Mononuclear cell (primary cell): ENCODE measurements around the gene HIRA. TPM values are rescaled to one million over a fixed set of nuclear protein-coding genes. Genes with fewer than 3 reads are reported as not detected.

Source experiments
- H3K27me3 ChIP-seq: 2 replicates; pipeline ENCODE4 v1.6.0; 2011; ENCODE audit warnings: low read length, control low read depth; ENCODE audit not compliant: insufficient read depth
- H3K4me1 ChIP-seq: 2 replicates; pipeline ENCODE4 v1.5.1; 2011; ENCODE audit warnings: mild to moderate bottlenecking, low read length, control low read depth; ENCODE audit not compliant: insufficient read depth
- H3K4me3 ChIP-seq: 2 replicates; pipeline ENCODE4 v1.5.1; 2011; ENCODE audit warnings: mild to moderate bottlenecking, low read length, moderate library complexity
- H3K9me3 ChIP-seq: 2 replicates; pipeline ENCODE4 v1.5.1; 2011; ENCODE audit warnings: low read depth, mild to moderate bottlenecking, control low read depth, low read length
- total RNA-seq: library from RNA; depleted of rRNA; stranded (reverse); fragments of >200 nt; gene quantifications from one replicate; pipeline ENCODE4 v1.2.3, GENCODE V29; 2012

The HIRA gene
- total RNA-seq, 1 donor, result 11.0 TPM

DNA sequence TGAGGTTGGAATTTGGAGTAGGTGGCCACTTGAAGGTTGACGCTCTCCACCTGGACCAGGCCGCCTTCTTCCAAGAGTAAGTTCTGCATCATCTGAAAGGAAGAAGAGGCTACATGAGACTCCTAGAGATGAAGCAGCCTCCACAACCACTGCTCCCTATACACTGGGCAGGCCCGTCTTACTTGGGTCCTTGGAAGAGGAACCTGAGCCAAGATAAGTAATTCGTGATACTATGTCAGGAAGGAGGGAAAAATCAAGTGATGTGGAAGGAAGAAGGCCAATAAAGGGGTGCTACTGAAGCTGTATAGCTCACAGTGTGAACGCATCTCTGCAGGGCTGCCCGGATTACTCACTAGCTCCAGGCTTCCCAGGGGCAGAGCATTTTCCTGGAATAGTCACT lies 36.4 kb upstream of the HIRA start:
- no peaks in the 10 kb centered on the region for H3K9me3 ChIP-seq
- H3K4me1 ChIP-seq, result no peaks in the 10 kb centered on the region
- H3K27me3 ChIP-seq, result no peaks in the 10 kb centered on the region
- no peak overlapping the region for H3K4me3 ChIP-seq

DNA sequence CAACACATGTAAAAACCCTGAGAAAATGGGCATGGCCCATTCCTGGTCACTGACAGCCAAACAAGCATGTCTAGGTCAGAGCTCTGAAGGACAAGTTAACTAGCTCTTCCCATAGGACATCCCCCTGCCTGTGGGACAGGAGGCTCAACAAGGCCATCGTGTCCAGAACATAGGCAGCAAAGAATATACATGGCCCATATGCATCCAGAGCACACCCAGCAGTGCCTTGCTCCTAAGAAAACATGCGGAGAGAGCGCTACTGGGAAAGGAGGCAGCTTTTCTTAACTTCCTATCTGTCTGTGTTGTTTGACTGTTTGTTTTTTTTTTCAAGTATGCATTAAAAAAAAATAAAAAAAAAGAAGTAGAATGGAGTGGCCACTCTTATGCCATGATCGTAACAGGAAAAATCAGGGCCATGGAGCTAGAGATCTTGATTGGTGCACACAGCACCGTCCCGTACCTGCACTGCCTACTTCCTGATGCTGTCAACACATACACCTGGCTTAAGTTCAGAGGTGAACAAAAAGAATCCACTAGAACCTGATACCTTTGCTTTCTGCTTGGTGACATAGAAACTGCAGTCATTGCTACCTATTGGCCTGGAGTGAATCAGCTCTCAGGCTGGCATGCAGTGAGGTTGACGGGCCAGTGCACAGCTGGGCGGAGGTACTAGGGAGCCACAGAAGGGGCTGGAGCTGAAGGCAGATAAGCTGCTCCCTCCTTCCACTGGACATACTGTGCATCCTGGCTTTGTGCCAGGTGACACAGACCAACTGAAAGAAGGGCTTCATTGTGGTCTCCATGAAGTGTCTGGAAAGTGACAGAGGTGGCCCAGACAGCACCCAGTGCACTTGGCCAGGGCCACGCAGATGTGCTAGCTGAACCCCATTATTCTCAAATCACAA lies 35.6 kb upstream of the HIRA start:
- Histone ChIP-seq H3K9me3 (no peaks in the 10 kb centered on the region), H3K4me1 (no peaks in the 10 kb centered on the region), H3K4me3 (no peak overlapping the region), H3K27me3 (no peaks in the 10 kb centered on the region)

DNA sequence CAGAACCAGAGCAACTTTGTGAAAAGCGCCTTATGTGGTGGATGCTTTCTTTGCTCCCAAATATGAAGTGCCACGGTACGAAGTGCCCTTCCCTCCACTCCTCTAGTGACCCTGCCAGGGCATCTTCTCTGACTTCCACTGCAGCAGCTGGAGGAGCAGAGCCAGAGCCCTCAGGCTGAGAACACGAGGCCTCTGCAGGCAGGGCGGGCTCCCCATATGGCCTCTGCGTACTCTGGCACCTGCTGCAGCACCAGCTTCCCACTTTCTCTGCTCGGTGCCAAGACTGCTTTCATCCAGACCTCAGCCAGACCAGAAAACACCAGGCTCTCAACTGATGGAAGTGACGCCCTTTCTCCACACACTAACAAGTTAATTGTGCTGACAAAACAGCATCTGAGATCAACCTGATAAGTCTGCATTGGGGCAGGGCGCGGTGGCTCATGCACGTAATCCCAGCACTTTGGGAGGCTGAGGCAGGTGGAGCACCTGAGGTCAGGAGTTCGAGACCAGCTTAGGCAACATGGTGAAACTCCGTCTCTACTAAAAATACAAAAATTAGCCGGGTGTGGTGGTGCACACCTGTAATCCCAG lies 34.7 kb upstream of the HIRA start:
- H3K4me1 ChIP-seq, result no peaks in the 10 kb centered on the region
- no peaks in the 10 kb centered on the region for H3K27me3 ChIP-seq
- no peaks in the 10 kb centered on the region for H3K9me3 ChIP-seq
- no peak overlapping the region for H3K4me3 ChIP-seq

DNA sequence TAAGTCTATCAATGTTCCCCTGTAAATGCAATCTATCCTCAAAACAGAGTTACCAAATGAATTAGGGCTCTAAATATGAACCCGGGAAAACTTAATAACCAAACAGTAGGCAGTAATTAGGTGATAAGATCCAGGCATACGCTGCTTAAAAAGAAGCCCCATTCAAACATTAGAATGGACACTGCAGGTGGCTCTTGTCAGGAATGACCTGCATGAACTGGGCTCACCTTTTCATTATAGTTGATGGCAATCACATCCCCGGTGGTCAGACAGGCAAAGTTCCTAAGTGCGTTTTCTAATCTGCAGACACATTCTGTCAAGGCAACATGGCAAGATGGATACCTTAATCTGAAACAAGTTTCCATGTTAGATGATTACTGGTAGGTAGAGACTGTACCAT lies 33.4 kb upstream of the HIRA start:
- no peaks in the 10 kb centered on the region for H3K27me3 ChIP-seq
- no peaks in the 10 kb centered on the region for H3K9me3 ChIP-seq
- no peak overlapping the region for H3K4me3 ChIP-seq
- no peaks in the 10 kb centered on the region for H3K4me1 ChIP-seq

DNA sequence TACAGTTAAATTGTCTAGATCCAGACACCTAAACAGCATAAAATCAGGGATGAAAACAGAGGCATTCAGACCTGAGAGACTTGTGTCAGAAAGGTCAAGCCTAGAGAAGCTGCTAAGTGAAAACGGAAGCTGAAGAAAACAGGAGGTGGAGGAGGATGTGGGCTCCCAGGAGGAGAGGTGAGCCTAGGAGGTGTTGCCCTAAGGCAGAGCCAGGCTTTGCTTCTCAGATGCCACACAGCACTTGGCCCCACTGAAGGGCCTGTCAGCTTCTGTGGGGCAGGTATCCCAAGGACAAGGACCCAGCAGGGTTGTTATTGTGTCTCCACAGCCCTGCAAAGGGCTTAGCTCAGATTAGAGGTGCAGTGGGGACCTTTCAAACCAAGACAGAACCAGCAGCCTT lies 33.0 kb upstream of the HIRA start:
- Histone ChIP-seq H3K9me3 (no peaks in the 10 kb centered on the region), H3K27me3 (no peaks in the 10 kb centered on the region), H3K4me3 (no peak overlapping the region), H3K4me1 (no peaks in the 10 kb centered on the region)

DNA sequence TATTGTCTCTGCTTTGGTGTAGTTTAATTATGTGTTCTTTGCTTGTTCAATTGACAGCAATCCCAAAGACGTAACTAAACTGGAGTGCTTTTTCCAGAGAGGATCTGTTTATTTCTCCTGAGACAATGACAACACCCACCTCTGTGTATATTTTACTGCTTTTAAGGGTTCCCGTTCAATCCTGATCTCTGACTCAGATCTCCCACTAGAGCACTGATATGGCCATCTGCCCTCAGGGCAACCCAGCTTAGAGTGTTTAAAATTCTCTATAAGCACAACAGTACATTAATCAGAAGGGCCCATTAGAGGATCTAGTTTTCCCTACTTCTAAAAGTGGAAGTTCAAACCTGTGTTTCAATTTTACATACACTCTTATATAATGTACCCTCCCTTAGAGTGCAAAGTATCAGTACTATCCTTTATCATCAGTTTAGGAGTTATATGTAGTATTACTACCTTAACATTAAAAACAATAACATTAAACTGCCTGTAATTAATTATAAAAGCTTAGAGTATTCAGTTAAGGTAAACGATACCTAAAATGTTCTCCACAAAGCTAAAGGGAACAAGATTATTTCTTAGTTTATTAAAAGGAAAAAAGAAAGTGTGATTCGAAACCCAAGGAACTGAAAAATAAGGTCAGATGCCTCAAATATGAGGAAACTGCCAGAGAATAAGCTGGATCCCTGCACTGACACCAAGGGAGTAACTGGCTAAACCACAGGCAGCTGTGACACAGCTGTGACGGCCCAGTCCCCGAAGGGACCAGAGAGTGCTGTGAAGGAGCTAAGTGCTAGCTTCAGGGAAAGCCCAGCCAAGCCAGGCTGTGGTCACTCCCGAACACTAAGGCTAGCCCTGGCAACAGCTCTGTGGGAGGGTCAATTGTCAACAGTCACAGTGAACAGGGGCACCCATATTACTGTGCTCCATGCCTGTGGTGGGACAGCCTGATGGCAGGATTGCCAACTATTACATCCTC lies 32.2 kb upstream of the HIRA start:
- no peaks in the 10 kb centered on the region for H3K9me3 ChIP-seq
- no peak overlapping the region for H3K4me3 ChIP-seq
- no peaks in the 10 kb centered on the region for H3K4me1 ChIP-seq
- no peaks in the 10 kb centered on the region for H3K27me3 ChIP-seq

DNA sequence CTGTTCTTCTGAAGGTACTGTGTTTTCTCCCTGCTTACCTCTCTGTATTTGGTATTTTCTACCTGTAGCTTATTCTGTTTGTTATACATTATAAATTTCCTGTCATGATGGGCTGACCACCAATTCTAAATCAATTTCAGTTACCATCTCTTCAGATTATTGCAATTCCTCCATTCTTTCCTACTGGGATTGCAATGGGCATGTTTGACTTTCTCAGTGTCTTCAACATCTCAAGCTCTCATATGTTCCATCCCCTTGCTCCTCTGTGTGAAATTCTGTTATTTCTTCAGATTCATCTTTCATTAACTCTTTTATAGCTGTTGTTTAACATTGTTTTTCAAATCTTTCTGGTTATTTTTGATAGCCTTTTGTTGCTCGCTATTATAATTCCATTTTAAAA lies 31.5 kb upstream of the HIRA start:
- H3K4me3 ChIP-seq, result no peak overlapping the region
- no peaks in the 10 kb centered on the region for H3K4me1 ChIP-seq
- no peaks in the 10 kb centered on the region for H3K9me3 ChIP-seq
- no peaks in the 10 kb centered on the region for H3K27me3 ChIP-seq

DNA sequence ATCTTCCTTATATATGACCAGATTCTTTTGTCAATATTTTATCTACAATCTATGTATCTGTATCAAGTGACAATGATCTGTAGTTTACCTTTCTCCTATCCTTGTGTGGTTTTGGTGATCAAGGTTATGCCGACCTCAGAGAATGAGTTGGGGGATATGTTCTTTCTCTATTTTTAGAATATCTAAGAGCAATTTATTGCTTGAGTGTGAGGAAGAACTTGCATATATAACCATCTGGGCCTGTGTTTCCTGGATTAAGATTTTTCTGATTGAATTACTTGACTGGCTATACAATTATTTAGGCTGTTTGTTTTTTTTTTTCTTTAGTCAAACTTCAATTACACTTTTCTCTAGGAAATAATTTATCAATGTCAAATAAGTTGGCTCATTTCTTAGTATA lies 30.0 kb upstream of the HIRA start:
- H3K4me1 ChIP-seq, result no peaks in the 10 kb centered on the region
- no peak overlapping the region for H3K4me3 ChIP-seq
- no peaks in the 10 kb centered on the region for H3K27me3 ChIP-seq
- H3K9me3 ChIP-seq, result no peaks in the 10 kb centered on the region

DNA sequence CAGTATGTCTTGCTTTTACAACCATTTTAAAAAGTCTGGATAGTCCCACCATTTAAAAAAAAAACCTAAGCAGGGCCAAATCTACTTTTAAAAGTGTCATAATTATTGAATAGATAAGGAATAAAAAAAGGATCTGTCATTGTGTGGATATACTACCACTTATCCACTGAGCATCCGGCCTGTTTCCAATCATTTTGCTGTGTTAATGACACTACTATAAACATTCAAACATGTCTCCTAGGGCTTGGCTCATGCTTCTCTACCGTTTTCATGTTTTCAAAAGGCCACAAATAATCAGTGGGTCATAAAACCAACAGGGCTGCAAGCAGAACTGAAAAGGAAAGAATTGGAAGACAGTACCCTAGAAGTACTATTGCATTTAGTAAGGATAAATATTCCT lies 28.5 kb upstream of the HIRA start:
- Histone ChIP-seq H3K4me3 (no peak overlapping the region), H3K9me3 (no peaks in the 10 kb centered on the region), H3K27me3 (no peaks in the 10 kb centered on the region), H3K4me1 (no peaks in the 10 kb centered on the region)

DNA sequence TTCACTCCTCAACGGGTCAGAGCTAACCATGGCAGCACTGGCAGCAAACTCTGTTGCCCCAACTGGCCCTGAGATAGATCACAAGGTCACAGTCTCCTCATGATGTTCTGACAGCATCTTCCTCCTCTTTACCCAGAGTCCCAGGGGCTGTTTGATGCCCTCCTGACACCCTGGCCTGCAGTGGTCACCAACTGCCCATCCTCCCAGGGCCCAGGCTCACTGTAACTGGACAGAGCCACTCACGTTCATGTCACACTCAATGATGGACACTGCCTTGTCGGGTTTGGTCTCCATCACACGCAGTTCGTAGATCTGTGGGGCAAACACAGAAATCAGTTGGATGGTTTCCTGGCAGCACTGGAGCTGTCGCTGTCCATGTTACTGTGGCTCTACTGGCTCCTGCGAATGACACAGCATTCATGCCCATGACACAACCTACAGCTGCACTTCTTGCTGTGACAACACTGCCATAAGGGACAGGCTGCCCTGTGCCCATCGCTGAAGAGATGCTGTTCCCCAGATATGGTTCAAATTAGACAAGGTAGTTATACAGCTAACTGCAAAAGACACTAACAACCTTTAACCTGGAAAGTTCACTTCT lies 26.4 kb upstream of the HIRA start:
- H3K4me3 ChIP-seq, result no peak overlapping the region
- no peaks in the 10 kb centered on the region for H3K4me1 ChIP-seq
- H3K27me3 ChIP-seq, result no peaks in the 10 kb centered on the region
- H3K9me3 ChIP-seq, result no peaks in the 10 kb centered on the region

DNA sequence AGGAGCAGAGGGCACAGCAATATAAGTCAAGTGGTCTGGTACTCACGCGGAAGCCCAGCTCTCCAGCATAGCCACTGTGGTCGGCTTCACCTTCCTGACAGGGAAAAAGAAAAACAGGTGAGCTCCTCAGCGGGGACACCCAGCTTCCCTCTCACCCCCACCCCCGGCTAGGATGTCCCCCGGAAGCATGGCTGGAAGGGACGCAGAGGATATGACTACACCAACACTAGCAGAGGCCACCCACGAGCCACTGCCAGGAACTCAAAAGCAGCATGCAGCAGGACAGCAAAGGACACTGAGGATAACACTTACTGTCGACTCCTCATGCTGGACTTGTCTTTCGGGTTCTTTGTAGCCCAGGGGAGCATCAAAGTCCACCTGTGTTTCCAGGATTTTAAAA lies 25.0 kb upstream of the HIRA start:
- Histone ChIP-seq H3K4me1 (no peaks in the 10 kb centered on the region), H3K27me3 (no peaks in the 10 kb centered on the region), H3K4me3 (no peak overlapping the region), H3K9me3 (no peaks in the 10 kb centered on the region)

DNA sequence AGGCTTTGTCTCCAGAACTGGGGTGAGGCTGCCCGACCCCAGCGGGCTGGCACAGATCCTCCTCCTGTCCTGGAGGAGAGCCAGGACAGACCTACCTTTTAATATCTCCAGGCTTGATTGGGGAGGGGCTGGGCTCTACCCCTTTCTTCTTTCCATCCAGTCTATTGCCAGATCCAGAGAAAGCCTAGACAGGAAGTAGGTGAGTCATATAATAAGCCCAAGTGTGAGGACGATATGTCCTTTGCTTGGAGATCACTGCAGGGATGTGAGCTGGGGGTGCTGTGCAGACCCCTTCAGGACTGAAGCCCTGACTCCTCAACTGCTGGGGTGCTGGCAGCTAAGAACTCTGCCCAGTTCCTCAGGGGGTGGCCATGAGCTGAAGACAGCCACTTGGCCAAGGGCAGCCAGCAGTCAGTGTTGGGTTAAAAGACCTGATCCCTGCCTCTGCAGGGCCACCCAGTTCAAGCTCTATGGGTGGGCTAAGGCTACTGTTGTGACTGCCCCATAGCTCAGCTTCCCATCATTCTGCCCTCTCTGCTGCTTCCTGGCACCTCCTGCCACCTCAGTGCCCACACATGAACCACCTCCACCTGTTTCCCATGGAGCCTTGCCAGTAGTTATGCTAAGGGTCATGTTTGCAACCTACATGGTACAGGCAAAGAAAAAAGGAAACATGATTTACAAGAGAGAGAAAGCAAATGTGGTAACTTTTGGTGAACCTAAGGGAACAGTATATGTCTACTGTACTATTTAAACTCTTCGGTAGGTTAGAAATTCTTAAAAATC lies 24.2 kb upstream of the HIRA start:
- Histone ChIP-seq H3K4me3 (no peak overlapping the region), H3K4me1 (no peaks in the 10 kb centered on the region), H3K9me3 (no peaks in the 10 kb centered on the region), H3K27me3 (no peaks in the 10 kb centered on the region)

DNA sequence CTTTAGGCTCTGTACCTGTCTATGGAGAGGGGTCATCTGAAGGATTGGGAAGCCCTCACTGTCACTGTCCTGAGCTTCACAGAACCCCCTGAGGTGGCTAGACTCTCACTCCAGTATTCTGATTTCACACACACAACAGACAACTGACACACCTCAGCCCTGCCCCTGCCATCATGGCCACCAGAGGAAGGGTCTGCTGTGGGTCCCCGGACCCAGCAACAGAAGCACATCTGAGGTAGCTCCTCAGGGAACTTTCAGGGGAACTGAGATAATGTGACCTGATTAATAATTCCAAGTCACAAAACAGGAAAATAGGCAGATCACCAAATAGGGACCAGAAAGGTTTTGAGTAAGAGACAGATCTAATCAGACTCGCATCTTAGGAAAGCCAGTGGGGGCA lies 23.5 kb upstream of the HIRA start:
- Histone ChIP-seq H3K4me3 (no peak overlapping the region), H3K27me3 (no peaks in the 10 kb centered on the region), H3K9me3 (no peaks in the 10 kb centered on the region), H3K4me1 (no peaks in the 10 kb centered on the region)

DNA sequence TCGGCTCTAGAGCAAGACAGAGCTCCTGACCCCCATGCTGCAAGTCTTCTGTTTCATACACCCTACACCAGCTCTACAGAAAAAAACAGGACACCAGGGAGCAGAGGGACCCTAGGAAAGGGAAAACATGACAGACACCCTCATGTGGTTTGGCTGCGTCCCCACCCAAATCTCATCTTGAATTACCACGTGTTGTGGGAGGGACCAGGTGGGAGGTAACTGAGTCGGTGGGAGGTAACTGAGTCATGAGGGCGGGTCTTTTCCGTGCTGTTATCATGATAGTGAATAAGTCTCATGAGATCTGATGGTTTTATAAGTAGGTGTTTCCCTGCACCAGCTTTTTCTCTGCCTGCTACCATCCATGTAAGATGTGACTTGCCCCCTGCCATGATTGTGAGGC lies 22.6 kb upstream of the HIRA start:
- Histone ChIP-seq H3K4me3 (no peak overlapping the region), H3K4me1 (no peaks in the 10 kb centered on the region), H3K9me3 (no peaks in the 10 kb centered on the region), H3K27me3 (no peaks in the 10 kb centered on the region)
